Metanephros (tissue), 2 donors: ENCODE measurements around the gene FMR1NB. TPM values are rescaled to one million over a fixed set of nuclear protein-coding genes. Genes with fewer than 3 reads are reported as not detected.

Source experiments
- small RNA-seq: library from RNA; depleted of rRNA; stranded (forward); fragments of <200 nt; gene quantifications from one replicate; pipeline ENCODE3, GENCODE V24; 2014; ENCODE audit warnings: low replicate concordance
- total RNA-seq: library from RNA; depleted of rRNA; stranded (reverse); fragments of >200 nt; gene quantifications from one replicate; pipeline ENCODE4 v1.2.3, GENCODE V29; 2014

The FMR1NB gene, protein sequence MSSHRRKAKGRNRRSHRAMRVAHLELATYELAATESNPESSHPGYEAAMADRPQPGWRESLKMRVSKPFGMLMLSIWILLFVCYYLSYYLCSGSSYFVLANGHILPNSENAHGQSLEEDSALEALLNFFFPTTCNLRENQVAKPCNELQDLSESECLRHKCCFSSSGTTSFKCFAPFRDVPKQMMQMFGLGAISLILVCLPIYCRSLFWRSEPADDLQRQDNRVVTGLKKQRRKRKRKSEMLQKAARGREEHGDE
- not detected for total RNA-seq

DNA sequence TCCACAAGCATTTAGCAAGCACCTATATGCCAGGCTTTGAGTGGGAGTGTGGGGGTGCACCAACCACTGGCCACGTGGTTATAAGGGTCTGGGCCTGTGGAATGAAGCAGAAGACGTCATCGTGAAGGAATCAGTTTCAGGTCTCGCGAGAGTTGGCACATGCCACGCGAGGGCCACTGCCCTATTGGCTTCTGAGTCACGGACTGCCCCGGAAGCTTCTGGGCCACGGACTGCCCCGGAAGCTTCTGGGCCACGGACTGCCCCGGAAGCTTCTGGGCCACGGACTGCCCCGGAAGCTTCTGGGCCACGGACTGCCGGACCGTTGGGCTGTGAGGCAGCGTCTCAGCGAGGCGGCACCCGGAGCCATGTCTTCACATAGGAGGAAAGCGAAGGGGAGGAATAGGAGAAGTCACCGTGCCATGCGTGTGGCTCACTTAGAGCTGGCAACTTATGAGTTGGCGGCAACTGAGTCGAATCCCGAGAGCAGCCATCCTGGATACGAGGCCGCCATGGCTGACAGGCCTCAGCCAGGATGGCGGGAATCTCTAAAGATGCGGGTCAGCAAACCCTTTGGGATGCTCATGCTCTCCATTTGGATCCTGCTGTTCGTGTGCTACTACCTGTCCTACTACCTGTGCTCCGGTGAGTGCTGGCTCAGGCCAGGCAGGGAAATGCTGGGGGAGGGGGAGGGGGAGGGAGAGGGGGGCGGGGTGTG lies at the start of gene FMR1NB:
Gene FMR1NB, plus strand, starts transcription at position 300 of the 715 bp plus-strand sequence. Its CDS starts 66 bp downstream, at position 366.

Small RNA genes lying within 50 kb of the gene (small RNA-seq; reads per million reads assigned to genes)
- gene RNA5SP524: not detected

Other genes starting within 250 kb of the FMR1NB start
- gene FMR1, start 69.4 kb upstream of the FMR1NB start, total RNA-seq: 66.3 TPM